Neuronal stem cell (in vitro differentiated cells): Measurements from ENCODE around the gene RMDN2.
A peak's percentile ranks its signal among the peaks of the same experiment; 100 is the strongest.

Experiments used
- DNase-seq: peaks from one replicate; pipeline ENCODE4 v3.0.0-alpha.2; 2013; ENCODE audit warnings: low spot score
- H2AFZ ChIP-seq: one replicate; pipeline ENCODE4 v1.6.1; 2013; ENCODE audit warnings: mild to moderate bottlenecking, low read length, inconsistent platforms
- H2AK5ac ChIP-seq: 2 replicates; pipeline ENCODE4 v1.6.1; 2013; ENCODE audit warnings: low read depth, mild to moderate bottlenecking, inconsistent platforms, low read length, moderate library complexity, mixed read lengths
- H2BK120ac ChIP-seq: 2 replicates; pipeline ENCODE4 v1.6.1; 2013; ENCODE audit warnings: low read depth, mild to moderate bottlenecking, inconsistent platforms, low read length, moderate library complexity, mixed read lengths
- H2BK12ac ChIP-seq: one replicate; pipeline ENCODE4 v1.6.1; 2013; ENCODE audit warnings: low read length, inconsistent platforms
- H2BK15ac ChIP-seq: 2 replicates; pipeline ENCODE4 v1.6.1; 2013; ENCODE audit warnings: mild to moderate bottlenecking, low read length, inconsistent platforms, mixed read lengths
- H2BK5ac ChIP-seq: one replicate; pipeline ENCODE4 v1.6.1; 2013; ENCODE audit warnings: inconsistent platforms, mild to moderate bottlenecking, low read length, moderate library complexity
- H3K14ac ChIP-seq: one replicate; pipeline ENCODE4 v1.6.1; 2013; ENCODE audit warnings: low read length, inconsistent platforms
- H3K18ac ChIP-seq: 2 replicates; pipeline ENCODE4 v1.6.1; 2013; ENCODE audit warnings: low read length, inconsistent platforms
- H3K23ac ChIP-seq: 2 replicates; pipeline ENCODE4 v1.6.1; 2013; ENCODE audit warnings: low read depth, mild to moderate bottlenecking, mixed read lengths, low read length, inconsistent platforms; ENCODE audit not compliant: poor library complexity
- H3K27ac ChIP-seq: replicated peaks from 3 replicates; pipeline ENCODE4 v1.5.1; 2013; ENCODE audit warnings: low read length, inconsistent platforms
- H3K27me3 ChIP-seq, 3 experiments: 2 replicates each; pipeline ENCODE4 v1.6.1; 2013; ENCODE audit warnings: low read length in 3 of 3, mild to moderate bottlenecking in 2 of 3, inconsistent platforms in 1 of 3, low read depth in 1 of 3, mixed read lengths in 1 of 3, moderate library complexity in 1 of 3; ENCODE audit not compliant: control insufficient read depth in 3 of 3, insufficient read depth in 3 of 3
- H3K36me3 ChIP-seq, 2 donors: replicated peaks in 1 of 2; 2 replicates each; pipeline ENCODE4 v1.6.1; 2013; ENCODE audit warnings: low read length in 2 of 2; ENCODE audit not compliant: control insufficient read depth in 2 of 2, insufficient read depth in 2 of 2
- H3K4ac ChIP-seq: 2 replicates; pipeline ENCODE4 v1.6.1; 2013; ENCODE audit warnings: inconsistent platforms, mild to moderate bottlenecking, low read length, moderate library complexity
- H3K4me1 ChIP-seq, 2 donors: 1 replicate in 1 of 2; 2 replicates in 1 of 2; pipeline ENCODE4 v1.6.1; 2013; ENCODE audit warnings: low read length in 2 of 2, low read depth in 1 of 2; ENCODE audit not compliant: control insufficient read depth in 2 of 2, insufficient read depth in 1 of 2
- H3K4me2 ChIP-seq: one replicate; pipeline ENCODE4 v1.6.1; 2013; ENCODE audit warnings: mild to moderate bottlenecking, low read length, inconsistent platforms; ENCODE audit not compliant: insufficient read depth, poor library complexity, severe bottlenecking
- H3K4me3 ChIP-seq, 2 donors: 2 replicates each; pipeline ENCODE4 v1.5.1; 2013; ENCODE audit warnings: low read length in 2 of 2, mild to moderate bottlenecking in 2 of 2, inconsistent platforms in 1 of 2, moderate library complexity in 1 of 2
- H3K79me1 ChIP-seq: one replicate; pipeline ENCODE4 v1.6.1; 2013; ENCODE audit warnings: low read depth, mild to moderate bottlenecking, inconsistent platforms, low read length, moderate library complexity
- H3K9ac ChIP-seq: one replicate; pipeline ENCODE4 v1.6.1; 2013; ENCODE audit warnings: mild to moderate bottlenecking, low read depth, low read length, inconsistent platforms; ENCODE audit not compliant: poor library complexity
- H3K9me3 ChIP-seq, 2 donors: replicated peaks in 1 of 2; 2 replicates each; pipeline versions ENCODE3 to v1.6.1; 2013; ENCODE audit warnings: low read length in 2 of 2, mild to moderate bottlenecking in 2 of 2, inconsistent platforms in 1 of 2, low read depth in 1 of 2, mixed read lengths in 1 of 2, moderate library complexity in 1 of 2; ENCODE audit not compliant: control insufficient read depth in 2 of 2, insufficient read depth in 1 of 2
- H4K8ac ChIP-seq: one replicate; pipeline ENCODE4 v1.6.1; 2013; ENCODE audit warnings: low read depth, mild to moderate bottlenecking, inconsistent platforms, low read length, moderate library complexity
- H4K91ac ChIP-seq: one replicate; pipeline ENCODE4 v1.6.1; 2013; ENCODE audit warnings: low read length, low read depth, mild to moderate bottlenecking, inconsistent platforms; ENCODE audit not compliant: poor library complexity
- WGBS, 2 donors: extraction: QIAGEN DNeasy Blood & Tissue Kit; methylation state at CpG; one replicate each; pipeline ENCODE4 v1.1.7; 2013; ENCODE audit warnings: missing lambda C conversion rate in 2 of 2, mixed read lengths in 1 of 2; ENCODE audit not compliant: insufficient read length in 2 of 2, insufficient replicate concordance in 1 of 2; ENCODE audit errors: extremely low coverage in 2 of 2; 5-methylcytosine and 5-hydroxymethylcytosine counted together

The RMDN2 gene

GRCh38 chr2:38026846-38027245 is 101.8 kb downstream of the RMDN2 start:
- WGBS, 2 donors, result no CpG with 5 or more reads among the region's 2 CpGs
- no peak overlapping the region for H2BK12ac ChIP-seq
- H3K4me1 ChIP-seq, result peaks cover 0 to 1% of the 10 kb centered on the region in 2 donors
- H2BK120ac ChIP-seq, result no peak overlapping the region
- no peak overlapping the region for H2BK5ac ChIP-seq
- H2AK5ac ChIP-seq, result no peak overlapping the region
- H3K4me2 ChIP-seq, result no peak overlapping the region
- no peak overlapping the region for H3K18ac ChIP-seq
- no peak overlapping the region for H3K23ac ChIP-seq
- peaks cover 0 to 2% (median 0%) of the 10 kb centered on the region in 3 experiments for H3K27me3 ChIP-seq
- no peak for DNase-seq
- no peak overlapping the region for H4K8ac ChIP-seq
- peak overlapping the region; percentile 41 for H2AFZ ChIP-seq
- no peak overlapping the region for H4K91ac ChIP-seq
- no peak overlapping the region for H3K4ac ChIP-seq
- H3K9ac ChIP-seq, result no peak overlapping the region
- no peak overlapping the region for H2BK15ac ChIP-seq
- no peak overlapping the region for H3K14ac ChIP-seq
- no peaks in the 10 kb centered on the region for H3K36me3 ChIP-seq
- no peaks in the 10 kb centered on the region for H3K9me3 ChIP-seq
- H3K79me1 ChIP-seq, result no peaks in the 10 kb centered on the region
- no peak overlapping the region for H3K4me3 ChIP-seq
- no peak overlapping the region for H3K27ac ChIP-seq

- Histone ChIP-seq H3K4me2 (no peak overlapping the region), H2BK12ac (no peak overlapping the region), H3K79me1 (no peaks in the 10 kb centered on the region), H2AK5ac (no peak overlapping the region), H3K4me1 (peaks cover 0 to 1% of the 10 kb centered on the region in 2 donors), H3K36me3 (no peaks in the 10 kb centered on the region), H2BK15ac (no peak overlapping the region), H3K9ac (no peak overlapping the region), H2AFZ (peak overlapping the region; percentile 47), H4K91ac (no peak overlapping the region), H4K8ac (no peak overlapping the region), H3K27ac (no peak overlapping the region), H2BK120ac (no peak overlapping the region), H3K27me3 (peaks cover 0 to 2% (median 0%) of the 10 kb centered on the region in 3 experiments), H2BK5ac (no peak overlapping the region), H3K18ac (no peak overlapping the region), H3K14ac (no peak overlapping the region), H3K4me3 (no peak overlapping the region), H3K9me3 (no peaks in the 10 kb centered on the region), H3K23ac (no peak overlapping the region), H3K4ac (no peak overlapping the region)
- WGBS, 2 donors, result no CpG with 5 or more reads among the region's 4 CpGs
- DNase-seq, result no peak
Measured at GRCh38 chr2:38028829-38029228, 103.7 kb downstream of the RMDN2 start.

GRCh38 chr2:38029512-38029911 is 104.4 kb downstream of the RMDN2 start:
- no peak overlapping the region for H3K4me2 ChIP-seq
- no peak overlapping the region for H2AFZ ChIP-seq
- no peak overlapping the region for H3K4me3 ChIP-seq
- H3K4ac ChIP-seq, result no peak overlapping the region
- H3K9ac ChIP-seq, result no peak overlapping the region
- no peak overlapping the region for H4K8ac ChIP-seq
- H3K14ac ChIP-seq, result no peak overlapping the region
- no CpG with 5 or more reads among the region's 5 CpGs for WGBS, 2 donors
- H2BK5ac ChIP-seq, result no peak overlapping the region
- H4K91ac ChIP-seq, result no peak overlapping the region
- H3K4me1 ChIP-seq, result peaks cover 0 to 1% of the 10 kb centered on the region in 2 donors
- no peak overlapping the region for H3K23ac ChIP-seq
- no peak overlapping the region for H2AK5ac ChIP-seq
- no peak overlapping the region for H3K27ac ChIP-seq
- H2BK15ac ChIP-seq, result no peak overlapping the region
- H3K18ac ChIP-seq, result no peak overlapping the region
- peaks cover 0 to 1% of the 10 kb centered on the region in 2 donors for H3K36me3 ChIP-seq
- no peak for DNase-seq
- no peaks in the 10 kb centered on the region for H3K79me1 ChIP-seq
- H3K27me3 ChIP-seq, result peaks cover 0 to 2% (median 0%) of the 10 kb centered on the region in 3 experiments
- no peak overlapping the region for H2BK12ac ChIP-seq
- peaks cover 0 to 2% of the 10 kb centered on the region in 2 donors for H3K9me3 ChIP-seq
- no peak overlapping the region for H2BK120ac ChIP-seq

GRCh38 chr2:38030635-38031355 is 105.7 kb downstream of the RMDN2 start:
- H3K18ac ChIP-seq, result no peak overlapping the region
- no peak overlapping the region for H3K4me3 ChIP-seq
- WGBS, 2 donors, result no CpG with 5 or more reads among the region's 1 CpG
- peaks cover 0 to 2% of the 10 kb centered on the region in 2 donors for H3K9me3 ChIP-seq
- no peak overlapping the region for H3K4ac ChIP-seq
- no peak overlapping the region for H2BK12ac ChIP-seq
- H3K36me3 ChIP-seq, result peaks cover 0 to 1% of the 10 kb centered on the region in 2 donors
- no peak for DNase-seq
- H2BK15ac ChIP-seq, result no peak overlapping the region
- no peak overlapping the region for H4K91ac ChIP-seq
- no peak overlapping the region for H4K8ac ChIP-seq
- H3K27me3 ChIP-seq, result peaks cover 0 to 2% (median 0%) of the 10 kb centered on the region in 3 experiments
- no peak overlapping the region for H3K9ac ChIP-seq
- H3K23ac ChIP-seq, result no peak overlapping the region
- H2BK120ac ChIP-seq, result no peak overlapping the region
- H2AK5ac ChIP-seq, result no peak overlapping the region
- H3K14ac ChIP-seq, result no peak overlapping the region
- peaks cover 0 to 1% of the 10 kb centered on the region in 2 donors for H3K4me1 ChIP-seq
- H3K4me2 ChIP-seq, result no peak overlapping the region
- H2AFZ ChIP-seq, result no peak overlapping the region
- H3K79me1 ChIP-seq, result no peaks in the 10 kb centered on the region
- H3K27ac ChIP-seq, result no peak overlapping the region
- no peak overlapping the region for H2BK5ac ChIP-seq
